Ovary (tissue), 3 donors: ENCODE measurements around the gene SCN4A.

Source experiments
- CTCF ChIP-seq, 3 donors: fragments of 450-650 bp in 2 of 3; fragments of 200-600 bp in 1 of 3; IDR thresholded peaks; one replicate each; pipeline versions ENCODE4 v1.5.1 to v1.8.0; 2016 to 2022; ENCODE audit warnings: antibody characterized with exemption in 3 of 3, mild to moderate bottlenecking in 1 of 3
- POLR2A ChIP-seq: fragments of 450-650 bp; IDR thresholded peaks from one replicate; pipeline ENCODE4 v1.6.1; 2017; ENCODE audit warnings: antibody characterized with exemption, mild to moderate bottlenecking, moderate library complexity
- donor health status: DM: no; HTN: no; CAD: no.

GRCh38 chr17:63993368-63993985 is 20.8 kb upstream of the SCN4A start:
- no peak for TF ChIP-seq POLR2A
- no peak for TF ChIP-seq CTCF (IDR thresholded peaks at IDR 0.05)
